ENCODE measurements around the gene PCBP3. TPM values are rescaled to one million over a fixed set of nuclear protein-coding genes. Genes with fewer than 3 reads are reported as not detected.

Gene PCBP3
- total RNA-seq, 1 donor from 2014 or later = not detected

- Mint-ChIP-seq H3K27ac (no peak overlapping the region), H3K4me1 (peaks cover 3% of the 10 kb centered on the region), H3K4me3 (no peak overlapping the region), H3K27me3 (peaks cover 23% of the 10 kb centered on the region), H3K36me3 (ENCODE audit: low read depth) (no peaks in the 10 kb centered on the region), H3K9me3 (no peaks in the 10 kb centered on the region)
- intact Hi-C loops (cut with micrococcal nuclease) = loop anchor here (1.0 kb wide), 4 partner anchors 224 to 381 kb away; no protein-coding TSS in a partner anchor
- TF ChIP-seq, protein P1, sequence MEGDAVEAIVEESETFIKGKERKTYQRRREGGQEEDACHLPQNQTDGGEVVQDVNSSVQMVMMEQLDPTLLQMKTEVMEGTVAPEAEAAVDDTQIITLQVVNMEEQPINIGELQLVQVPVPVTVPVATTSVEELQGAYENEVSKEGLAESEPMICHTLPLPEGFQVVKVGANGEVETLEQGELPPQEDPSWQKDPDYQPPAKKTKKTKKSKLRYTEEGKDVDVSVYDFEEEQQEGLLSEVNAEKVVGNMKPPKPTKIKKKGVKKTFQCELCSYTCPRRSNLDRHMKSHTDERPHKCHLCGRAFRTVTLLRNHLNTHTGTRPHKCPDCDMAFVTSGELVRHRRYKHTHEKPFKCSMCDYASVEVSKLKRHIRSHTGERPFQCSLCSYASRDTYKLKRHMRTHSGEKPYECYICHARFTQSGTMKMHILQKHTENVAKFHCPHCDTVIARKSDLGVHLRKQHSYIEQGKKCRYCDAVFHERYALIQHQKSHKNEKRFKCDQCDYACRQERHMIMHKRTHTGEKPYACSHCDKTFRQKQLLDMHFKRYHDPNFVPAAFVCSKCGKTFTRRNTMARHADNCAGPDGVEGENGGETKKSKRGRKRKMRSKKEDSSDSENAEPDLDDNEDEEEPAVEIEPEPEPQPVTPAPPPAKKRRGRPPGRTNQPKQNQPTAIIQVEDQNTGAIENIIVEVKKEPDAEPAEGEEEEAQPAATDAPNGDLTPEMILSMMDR (IDR thresholded peaks at IDR 0.05) = no peak
- POLR2A ChIA-PET = no interaction called here
- DNase-seq = peak; percentile 60
- peak; percentile 73 for ATAC-seq (ENCODE audit: low read depth)
- CTCF ChIA-PET = interaction anchor here (1.1 to 1.5 kb wide), 6 partner anchors 264 to 680 kb away, joined by 3 to 5 read pairs (median 3); partner anchors contain the start of gene POFUT2
These were observed 176.9 kb downstream of the PCBP3 start for GRCh38 chr21:45820171-45821091.

DNA sequence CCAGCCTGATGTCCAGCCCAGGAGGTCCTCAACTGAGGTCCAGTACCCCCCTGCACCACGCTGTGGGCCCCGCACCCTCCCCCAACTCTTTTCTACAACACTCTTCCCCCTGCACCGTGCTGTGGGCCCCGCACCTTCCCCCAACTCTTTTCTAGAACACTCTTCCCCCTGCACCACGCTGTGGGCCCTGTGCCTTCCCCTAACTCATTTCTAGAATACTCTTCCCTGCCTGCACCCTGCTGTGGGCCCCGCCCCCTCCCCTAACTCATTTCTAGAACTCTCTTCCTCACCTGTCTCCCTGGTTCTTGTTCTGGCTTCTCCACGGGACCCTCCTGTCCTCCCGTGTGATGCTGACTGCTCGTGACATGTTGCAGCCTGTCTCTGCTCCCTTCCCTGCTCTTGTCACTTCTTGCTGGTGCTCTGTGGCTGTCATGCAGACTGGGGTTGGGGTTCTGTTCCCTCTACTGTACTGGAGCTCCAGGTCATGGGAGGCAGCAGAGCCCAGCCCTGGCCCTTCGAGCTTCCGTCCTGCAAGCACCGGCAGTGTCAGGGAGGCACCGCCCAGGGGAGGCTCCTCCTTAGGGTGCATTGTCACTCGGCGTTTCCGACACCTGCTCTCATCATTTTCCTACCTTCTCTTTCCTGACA, 177.9 kb downstream of the PCBP3 start:
- intact Hi-C loops (cut with micrococcal nuclease) = no loop called here
- Mint-ChIP-seq H3K4me3 (no peak overlapping the region), H3K27ac (peak overlapping the region; percentile 27), H3K4me1 (peaks cover 5% of the 10 kb centered on the region), H3K9me3 (no peaks in the 10 kb centered on the region), H3K36me3 (ENCODE audit: low read depth) (no peaks in the 10 kb centered on the region), H3K27me3 (peaks cover 23% of the 10 kb centered on the region)
- DNase-seq (no peak), ATAC-seq (ENCODE audit: low read depth) (no peak)
- ChIA-PET CTCF (no interaction called here), POLR2A (no interaction called here)
- TF ChIP-seq, protein P1 (IDR thresholded peaks at IDR 0.05) = no peak

DNA sequence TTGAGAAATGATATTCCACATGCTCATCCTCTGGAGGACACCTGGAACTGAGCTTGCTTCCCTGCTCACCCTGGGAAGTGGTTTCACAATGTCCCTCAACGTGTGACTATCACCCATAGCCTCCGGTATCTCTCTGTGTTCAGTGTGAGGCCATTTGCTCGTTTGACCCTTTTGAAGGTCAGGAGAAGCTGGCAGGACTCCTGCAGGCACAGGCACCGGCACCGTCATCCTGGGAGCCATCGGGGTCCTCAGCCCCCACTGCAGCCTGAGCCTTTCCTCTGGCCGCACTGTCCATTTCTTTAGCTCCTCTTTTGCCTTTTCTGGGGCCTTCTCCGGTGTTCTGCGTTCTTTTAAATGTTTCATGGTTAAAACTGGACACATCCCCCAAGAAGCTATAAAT, 178.5 kb downstream of the PCBP3 start:
- peak overlapping the region; percentile 27 for H3K27ac Mint-ChIP-seq
- TF ChIP-seq, protein P1 (IDR thresholded peaks at IDR 0.05) = no peak

DNA sequence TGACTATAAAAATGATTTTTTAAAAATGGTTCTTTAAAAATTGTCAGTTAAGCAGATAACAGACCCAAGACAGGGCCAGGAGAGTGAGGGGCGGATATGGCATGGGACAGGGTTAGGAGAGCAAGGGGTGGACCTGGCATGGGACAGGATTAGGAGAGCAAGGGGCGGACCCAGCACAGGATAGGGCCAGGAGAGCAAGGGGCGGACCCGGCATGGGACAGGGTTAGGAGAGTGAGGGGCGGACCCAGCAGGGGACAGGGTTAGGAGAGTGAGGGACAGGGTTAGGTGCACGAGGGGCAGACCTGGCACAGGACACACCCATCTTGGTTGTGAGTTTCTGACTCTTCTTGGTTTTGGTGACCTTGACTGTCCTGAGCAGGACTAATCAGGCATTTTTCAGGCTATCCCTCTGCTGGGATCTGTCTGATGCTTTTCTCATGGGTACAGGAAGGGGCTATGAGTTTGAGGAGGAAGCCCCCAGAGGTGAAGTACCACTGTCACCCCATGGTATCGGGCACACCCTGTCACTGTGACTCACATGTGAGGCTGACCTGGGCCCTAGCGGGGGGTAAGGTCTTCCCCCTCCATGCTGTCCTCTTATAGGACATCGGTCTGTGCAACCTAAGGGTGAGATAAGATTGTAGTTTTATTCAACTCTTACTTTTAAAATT, 179.0 kb downstream of the PCBP3 start:
- peaks cover 23% of the 10 kb centered on the region for H3K27me3 Mint-ChIP-seq
- TF ChIP-seq, protein P1 (IDR thresholded peaks at IDR 0.05) = no peak
- H3K36me3 Mint-ChIP-seq (ENCODE audit: low read depth) = no peaks in the 10 kb centered on the region
- H3K4me1 Mint-ChIP-seq = peaks cover 13% of the 10 kb centered on the region
- H3K4me3 Mint-ChIP-seq = no peak overlapping the region
- CTCF ChIA-PET = no interaction called here
- H3K27ac Mint-ChIP-seq = no peak overlapping the region
- DNase-seq (no peak), ATAC-seq (ENCODE audit: low read depth) (no peak)
- POLR2A ChIA-PET = no interaction called here
- no peaks in the 10 kb centered on the region for H3K9me3 Mint-ChIP-seq
- intact Hi-C loops (cut with micrococcal nuclease) = no loop called here

More for the DNA sequence above, 178.5 kb downstream of the PCBP3 start:
- Mint-ChIP-seq H3K27me3 (peaks cover 23% of the 10 kb centered on the region), H3K4me1 (peaks cover 7% of the 10 kb centered on the region), H3K4me3 (no peak overlapping the region), H3K36me3 (ENCODE audit: low read depth) (no peaks in the 10 kb centered on the region), H3K9me3 (no peaks in the 10 kb centered on the region)
- DNase-seq (no peak), ATAC-seq (ENCODE audit: low read depth) (no peak)
- intact Hi-C loops (cut with micrococcal nuclease) = no loop called here
- POLR2A ChIA-PET = no interaction called here
- CTCF ChIA-PET = no interaction called here
